G401 (cell line): ENCODE data around the gene OVCA2. TPM values are rescaled to one million over a fixed set of nuclear protein-coding genes. Genes with fewer than 3 reads are reported as not detected.

ENCODE experiments used
- DNase-seq: peaks from one replicate; pipeline ENCODE4 v3.0.0-alpha.2; 2015; ENCODE audit warnings: low spot score
- in situ Hi-C: cut with HindIII; loops from 2 replicates; pipeline ENCODE4 v1.10.0; 2016; ENCODE audit warnings: low sequenced_read_pairs, mixed read lengths
- total RNA-seq: library from RNA; depleted of rRNA; stranded (reverse); fragments of >200 nt; shearing (Covaris generic); gene quantifications from 2 replicates; pipeline ENCODE4 v1.2.3, GENCODE V29; 2014

OVCA2 gene
- total RNA-seq, 1 experiment from 2014 or later, result 48.0 TPM

DNA sequence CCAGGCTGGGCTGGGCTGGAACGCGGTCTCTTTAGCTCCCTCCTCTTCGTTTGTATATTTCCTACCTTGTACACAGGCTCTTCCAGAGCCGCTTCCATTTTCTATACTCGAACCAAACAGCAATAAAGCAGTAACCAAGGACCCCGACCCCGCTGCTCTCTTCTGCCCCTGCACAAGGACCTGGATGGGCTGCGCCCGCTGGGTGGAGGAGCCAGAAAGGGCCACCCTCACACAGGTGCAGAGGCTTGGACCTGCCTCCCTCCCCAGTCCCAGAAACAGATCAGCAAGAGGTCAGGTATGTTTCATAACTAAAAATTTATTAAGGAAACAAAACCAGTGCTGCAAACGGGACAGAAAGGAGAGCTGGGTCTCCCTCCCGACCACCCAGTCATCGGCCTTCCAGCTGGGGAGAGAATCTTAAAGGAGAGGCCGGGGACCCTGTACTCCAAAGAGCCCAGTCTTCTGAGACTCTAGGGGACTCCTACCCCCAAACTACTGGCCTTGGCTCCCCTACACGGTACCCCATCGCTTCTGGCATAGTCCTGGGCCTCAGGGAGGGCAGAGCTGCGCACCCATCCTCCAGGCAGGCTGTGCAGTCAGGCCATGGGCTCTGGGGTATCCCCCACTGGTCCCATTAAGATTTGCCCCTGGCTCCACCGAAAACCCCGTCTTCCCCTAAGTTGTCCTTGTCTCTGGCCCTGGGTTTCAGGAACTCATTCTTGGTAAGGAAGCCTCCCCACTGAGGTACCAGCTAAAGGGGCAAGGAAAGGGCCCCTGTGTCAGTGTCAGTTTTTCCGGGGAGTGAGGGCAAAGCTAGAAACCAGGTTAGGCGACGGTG, 17.9 kb downstream of the OVCA2 start:
- no peak for DNase-seq
- in situ Hi-C loops, result no loop called here

DNA sequence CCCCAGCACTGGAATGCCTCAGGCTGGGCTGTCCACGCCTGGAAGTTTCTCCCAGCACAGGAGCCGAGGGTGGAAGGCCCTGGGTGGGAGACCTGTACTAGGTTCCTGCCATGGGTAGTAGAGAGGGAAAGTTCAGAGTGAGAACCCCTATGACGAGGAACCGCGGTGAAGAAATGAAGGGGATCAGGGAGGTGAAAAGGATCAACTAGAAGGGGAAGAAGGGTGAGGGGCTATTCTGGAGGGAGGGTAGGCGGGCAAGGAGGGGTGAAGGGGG, 18.5 kb downstream of the OVCA2 start:
- no peak for DNase-seq
- in situ Hi-C loops, result no loop called here

DNA sequence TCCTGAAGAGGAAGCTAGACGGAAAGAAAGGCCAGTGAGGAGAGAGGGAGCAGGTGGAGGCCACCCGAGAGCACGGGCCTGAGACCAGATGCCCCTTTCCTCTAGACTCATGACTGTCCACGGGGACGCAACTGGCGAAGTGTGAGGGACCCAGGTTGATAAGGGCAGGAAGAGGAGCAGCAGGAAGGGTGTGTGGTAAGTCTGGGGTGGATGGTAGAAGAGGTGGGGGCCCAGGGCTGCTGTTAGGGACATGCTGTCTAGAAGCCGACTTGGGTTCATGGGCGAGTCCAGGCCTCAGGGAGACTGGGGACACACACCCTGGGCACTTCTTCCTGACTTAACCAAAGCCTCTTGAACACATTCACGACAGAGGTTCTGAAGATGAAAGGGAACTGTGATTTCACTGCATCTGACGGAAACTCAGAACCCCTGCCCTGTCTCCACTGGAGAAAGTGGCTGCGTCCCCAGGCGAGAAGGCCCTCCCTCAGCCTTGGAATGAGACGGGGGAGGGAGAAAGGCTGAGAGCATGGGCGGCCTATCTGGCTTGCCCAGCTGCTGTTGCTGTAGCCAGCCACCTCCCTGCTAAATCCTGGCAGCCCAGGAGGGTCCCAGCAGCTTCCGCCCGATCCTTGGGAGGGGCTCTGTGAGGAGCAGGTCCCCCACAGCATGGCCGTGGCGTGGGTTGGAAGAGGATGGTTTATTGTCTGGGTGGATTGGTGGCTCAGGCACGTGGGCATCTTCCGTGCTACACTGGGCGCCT, 19.0 kb downstream of the OVCA2 start:
- DNase-seq, result no peak
- in situ Hi-C loops, result no loop called here

DNA sequence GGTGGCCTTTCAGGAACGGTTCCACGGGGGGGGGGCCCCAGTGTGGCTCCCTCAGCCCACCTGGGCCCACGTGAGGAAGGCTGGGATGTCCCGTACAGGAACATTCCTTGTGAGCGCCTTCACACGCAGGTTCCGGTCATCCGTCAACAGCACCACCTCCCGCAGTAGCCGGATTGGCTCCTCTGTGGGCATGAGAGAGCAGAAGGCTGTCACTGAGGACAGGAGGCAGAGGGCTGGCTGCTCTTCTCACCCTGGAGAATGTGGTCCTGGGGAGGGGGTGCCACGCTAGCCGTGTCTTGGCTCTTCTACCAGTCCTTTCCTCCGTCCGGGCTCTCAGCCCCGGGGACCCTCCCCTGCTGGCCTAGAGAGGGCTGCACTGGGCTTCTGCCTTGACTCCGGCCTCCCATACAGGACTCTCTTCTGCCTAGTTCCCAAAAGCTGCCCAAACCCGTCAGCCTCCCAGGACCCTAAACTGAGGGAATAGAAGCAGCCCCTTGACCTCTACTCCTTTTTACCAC, 19.7 kb downstream of the OVCA2 start:
- DNase-seq, result no peak
- in situ Hi-C loops, result no loop called here

DNA sequence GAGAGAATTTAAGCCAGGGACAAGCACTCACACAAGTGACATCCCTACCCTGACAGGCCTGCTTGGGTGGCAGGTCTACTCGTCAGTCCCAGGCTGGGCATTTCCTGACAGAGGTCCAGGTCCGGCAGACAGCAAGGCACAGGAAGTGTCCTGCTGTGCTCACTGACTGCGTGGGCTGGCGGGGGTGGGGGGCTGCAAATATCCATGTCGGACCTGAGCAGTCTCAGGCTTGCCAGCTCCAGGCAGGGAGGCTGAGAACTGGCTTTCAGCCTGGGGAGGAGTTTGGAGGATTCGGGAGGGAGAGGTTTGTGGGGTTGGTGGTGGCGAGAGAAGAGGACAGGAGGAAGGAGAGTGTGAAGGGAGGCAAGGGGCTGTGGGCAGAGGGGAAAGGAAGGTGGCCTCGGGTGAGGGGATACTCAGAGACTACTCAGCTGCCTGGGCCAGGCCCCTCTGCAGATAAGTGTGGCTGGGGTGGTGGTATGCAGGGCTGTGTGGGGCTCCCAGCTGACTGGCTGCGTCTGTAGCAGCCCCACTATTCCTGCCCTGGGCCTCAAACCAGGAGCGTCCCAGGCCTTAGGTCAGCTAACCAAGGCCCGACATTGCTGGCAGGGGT, 20.9 kb downstream of the OVCA2 start:
- no peak for DNase-seq
- in situ Hi-C loops, result no loop called here

DNA sequence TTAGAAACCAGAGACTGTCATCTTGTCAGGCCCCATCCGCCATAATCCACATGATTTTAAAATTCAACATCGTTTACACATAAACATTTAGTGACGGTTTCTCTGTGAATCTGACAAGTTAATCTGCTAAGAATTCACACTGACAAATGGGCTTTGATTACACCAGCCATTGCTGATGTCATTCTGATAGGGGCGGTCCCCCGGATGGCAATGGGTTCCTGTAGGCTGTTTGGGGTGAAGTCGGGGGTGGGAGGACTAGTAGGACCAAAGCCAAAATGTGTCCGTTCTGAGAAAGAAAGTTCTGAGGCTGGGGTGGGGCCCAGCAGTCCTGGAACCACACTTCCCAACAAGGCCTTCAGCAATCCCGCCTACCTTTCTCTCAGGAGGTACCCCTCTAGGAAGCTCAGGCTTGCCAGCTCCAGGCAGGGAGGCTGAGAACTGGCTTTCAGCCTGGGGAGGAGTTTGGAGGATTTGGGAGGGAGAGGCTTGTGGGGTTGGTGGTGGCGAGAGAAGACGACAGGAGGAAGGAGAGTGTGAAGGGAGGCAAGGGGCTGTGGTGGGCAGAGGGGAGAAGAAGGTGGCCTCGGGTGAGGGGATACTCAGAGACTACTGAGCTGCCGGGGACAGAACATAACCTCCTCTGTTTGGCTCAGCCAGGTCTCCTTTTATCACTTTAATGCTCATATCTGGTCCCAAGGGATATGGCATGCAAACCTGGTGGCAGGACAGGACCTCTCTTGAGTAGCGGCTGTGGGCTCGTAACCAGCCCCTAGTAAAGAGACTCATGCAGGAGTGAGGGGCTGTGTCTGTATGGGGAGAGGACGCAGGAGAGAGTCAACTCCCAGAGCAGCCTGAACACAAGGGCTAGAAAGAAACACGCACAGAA, 21.7 kb downstream of the OVCA2 start:
- DNase-seq, result no peak
- in situ Hi-C loops, result no loop called here

DNA sequence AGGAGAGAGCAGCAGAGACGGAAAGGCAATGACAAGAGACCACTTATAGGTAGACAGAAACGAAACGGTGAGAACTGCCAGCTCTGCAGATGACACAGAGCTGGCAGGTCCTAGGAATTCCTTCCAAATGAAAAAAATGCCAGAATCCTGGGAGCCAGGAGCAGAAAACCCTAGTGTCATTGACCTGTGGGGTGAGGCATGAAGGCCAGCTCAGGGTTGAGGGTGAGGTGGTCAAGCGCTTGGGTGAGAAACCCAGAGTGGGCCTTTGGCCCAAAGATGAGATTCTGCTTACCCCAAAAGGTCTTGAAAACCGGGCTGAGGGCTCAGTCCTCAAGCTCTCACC, 22.3 kb downstream of the OVCA2 start:
- no peak for DNase-seq
- in situ Hi-C loops, result no loop called here

DNA sequence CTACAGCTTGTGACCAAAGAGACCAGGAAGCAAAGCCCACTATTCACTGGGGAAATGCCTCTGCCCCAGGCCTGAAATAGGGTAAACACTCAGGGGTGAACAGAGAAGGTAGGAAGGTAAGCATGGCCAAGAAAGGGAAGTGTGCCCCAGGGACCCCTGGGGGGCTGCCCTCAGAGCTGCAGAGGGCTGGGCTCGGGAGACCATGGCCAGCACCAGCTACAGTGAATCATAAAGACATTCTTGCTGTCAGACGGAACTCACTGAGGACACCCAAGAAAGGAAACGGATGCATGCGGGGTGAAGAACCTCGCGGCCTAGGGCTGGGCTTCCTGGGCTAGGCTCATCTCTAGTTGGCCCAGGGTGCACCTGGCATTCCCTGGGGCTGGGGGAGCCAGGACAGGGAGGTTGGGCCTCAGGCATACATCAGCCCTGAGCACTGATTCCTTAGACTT, 22.7 kb downstream of the OVCA2 start:
- in situ Hi-C loops, result no loop called here
- no peak for DNase-seq

DNA sequence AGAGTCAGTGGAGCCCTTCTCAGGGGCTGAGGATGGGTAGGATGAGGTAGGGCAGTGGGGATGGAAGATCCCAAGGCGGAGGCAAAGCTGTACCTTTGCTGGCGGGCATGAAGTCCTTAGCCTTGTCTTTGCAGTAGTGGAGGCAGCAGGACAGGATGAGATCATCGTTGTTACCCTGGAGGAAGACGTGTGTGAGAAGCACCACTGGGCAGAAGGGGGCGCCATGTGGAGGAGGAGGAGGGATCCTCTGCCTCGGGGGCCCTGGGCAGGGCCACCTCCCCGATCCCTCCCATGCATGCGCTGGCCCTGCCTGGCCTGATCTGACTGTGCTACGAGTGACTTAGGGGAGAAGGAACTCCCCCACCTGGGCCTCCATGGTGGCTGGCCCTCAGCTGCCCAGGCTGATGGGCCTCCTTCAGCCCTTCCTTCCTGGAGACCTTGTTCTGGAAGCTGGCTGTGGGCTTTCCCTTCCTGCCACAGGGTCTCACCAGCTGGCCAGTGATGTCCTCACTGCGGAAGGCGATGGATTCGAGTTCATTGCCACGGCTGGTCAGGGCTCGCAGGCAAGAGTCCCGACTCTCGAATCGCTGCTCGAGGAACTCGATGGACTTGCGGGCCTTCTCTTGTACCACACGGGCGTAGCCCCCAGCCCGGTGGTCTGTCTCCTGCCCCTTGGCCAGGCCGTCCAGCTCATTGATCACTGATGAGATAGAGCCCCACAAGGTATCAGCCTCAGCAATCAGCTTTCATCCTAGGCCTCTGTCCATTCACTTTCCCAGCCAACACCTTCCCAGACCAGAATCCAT, 23.4 kb downstream of the OVCA2 start:
- in situ Hi-C loops, result loop anchor here (5.0 kb wide), 1 partner anchor 102 kb away; no protein-coding TSS in a partner anchor
- no peak for DNase-seq

DNA sequence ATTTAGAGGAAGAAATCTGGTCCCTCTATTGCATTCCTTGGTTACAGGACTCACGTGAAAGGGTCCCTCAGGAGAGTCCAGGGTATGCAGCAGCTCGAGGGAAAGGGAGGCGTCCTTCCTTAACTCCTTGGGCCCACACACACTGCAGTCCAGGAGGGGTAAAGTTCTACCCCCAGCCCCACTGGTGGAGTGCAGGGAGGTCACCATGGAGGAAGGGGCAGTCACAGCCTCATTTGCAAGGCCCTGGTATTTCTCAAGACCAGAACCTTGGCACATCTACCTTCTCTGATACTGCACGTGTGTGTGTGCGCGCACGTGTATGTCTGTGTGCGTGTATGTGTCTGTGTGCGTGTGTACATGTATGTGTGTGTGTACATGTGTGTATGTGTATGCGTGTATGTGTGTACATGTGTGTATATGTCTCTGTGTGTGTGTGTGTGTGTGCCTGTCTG, 24.2 kb downstream of the OVCA2 start:
- in situ Hi-C loops, result loop anchor here (5.0 kb wide), 1 partner anchor 101 kb away; no protein-coding TSS in a partner anchor
- no peak for DNase-seq

DNA sequence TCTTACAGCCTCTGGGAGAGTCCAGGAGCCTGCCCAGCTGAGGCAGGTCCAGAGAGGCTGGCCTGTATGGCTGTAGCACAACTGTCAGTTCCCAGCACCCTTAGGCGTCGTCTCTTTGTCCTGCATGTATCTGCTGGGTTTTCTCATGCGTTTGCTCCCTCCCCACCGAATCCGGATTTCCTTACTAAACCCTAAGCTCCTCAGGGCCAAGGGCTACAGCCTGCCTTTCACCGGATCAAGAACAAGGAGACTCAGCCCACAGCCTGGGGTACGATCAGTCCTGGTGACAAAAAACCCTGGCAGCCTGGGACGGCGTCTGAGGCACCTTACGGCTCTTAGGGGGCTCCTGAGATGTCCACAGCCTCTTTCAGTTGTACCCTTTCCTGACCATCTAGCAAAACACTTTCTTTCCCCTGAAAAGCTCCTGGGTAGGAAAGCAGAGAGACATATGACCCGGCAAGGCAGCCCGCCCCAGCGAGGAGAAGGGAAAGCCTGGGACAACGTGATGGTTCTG, 25.3 kb downstream of the OVCA2 start:
- in situ Hi-C loops, result loop anchor here (5.0 kb wide), 1 partner anchor 100 kb away; no protein-coding TSS in a partner anchor
- DNase-seq, result no peak

DNA sequence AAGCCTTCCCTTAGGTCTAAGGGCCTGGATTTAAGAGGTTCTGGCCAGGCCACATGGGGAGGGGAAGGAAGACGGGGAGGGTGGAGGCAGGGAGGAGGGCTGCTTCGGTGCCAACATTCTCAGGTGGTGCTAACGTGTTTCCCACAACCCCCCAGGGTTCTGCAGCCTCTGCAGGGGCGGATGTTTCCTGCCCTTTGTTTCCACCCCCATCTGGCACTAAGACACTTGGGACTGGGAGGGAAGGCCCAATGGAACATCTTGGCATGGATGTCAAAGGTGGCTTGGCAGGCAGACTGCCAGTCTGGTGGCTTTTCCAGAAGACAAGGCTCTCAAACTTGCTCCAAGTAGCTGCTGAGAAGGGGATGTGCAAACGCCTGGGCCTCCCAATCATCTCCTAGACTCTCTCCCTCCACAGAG, 25.8 kb downstream of the OVCA2 start:
- DNase-seq, result no peak
- in situ Hi-C loops, result loop anchor here (5.0 kb wide), 1 partner anchor 100 kb away; no protein-coding TSS in a partner anchor

DNA sequence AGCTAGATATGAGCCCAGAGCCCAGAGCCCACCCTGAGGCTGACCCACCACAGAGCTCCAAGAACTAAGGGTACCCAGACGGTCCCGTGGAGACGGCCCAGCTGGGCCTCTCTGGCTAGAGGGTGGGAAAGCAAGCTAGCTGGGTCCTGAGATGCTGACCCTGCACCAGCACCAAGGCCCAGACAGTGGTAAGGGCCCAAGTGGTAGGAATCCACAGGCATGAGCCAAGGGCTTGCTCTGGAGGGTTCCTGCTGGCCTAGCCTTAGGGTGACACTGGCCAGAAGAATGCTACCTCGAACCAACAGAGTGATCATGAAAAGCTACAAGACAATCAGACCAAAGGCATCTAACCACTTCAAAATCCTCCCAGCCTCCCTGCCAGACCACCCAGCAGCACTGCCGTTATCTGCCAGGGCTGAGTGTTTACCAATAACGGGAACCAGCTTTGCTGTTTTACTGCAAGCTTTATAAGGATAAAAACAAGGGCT, 26.3 kb downstream of the OVCA2 start:
- DNase-seq, result no peak
- in situ Hi-C loops, result loop anchor here (5.0 kb wide), 1 partner anchor 99 kb away; no protein-coding TSS in a partner anchor

DNA sequence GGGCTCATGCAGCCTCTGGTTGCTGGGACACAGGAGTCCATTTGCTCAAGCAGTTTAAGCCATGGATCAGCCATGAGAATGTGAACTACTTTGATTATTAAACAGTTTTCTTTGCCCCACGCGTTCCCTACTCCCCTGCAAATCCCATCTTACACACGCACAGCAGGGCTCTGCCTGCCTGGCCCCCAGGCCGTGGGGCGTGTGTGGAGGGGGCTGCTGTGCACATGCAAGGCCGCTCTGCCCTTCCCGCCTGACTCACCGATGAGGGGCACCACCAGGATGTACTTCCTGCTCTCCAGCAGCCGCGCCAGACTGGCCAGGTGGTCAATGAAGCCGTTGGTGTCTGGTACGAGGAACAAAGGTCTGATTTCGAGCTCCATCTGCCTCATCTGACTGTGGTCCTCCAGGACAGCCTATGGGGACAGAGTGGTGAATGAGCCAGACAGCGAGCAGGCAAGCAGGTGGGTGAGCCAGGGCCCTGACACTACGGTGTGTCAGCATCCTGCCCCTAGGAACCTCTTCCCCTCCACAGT, 26.8 kb downstream of the OVCA2 start:
- in situ Hi-C loops, result loop anchor here (5.0 kb wide), 1 partner anchor 99 kb away; no protein-coding TSS in a partner anchor
- DNase-seq, result peak; percentile 86

DNA sequence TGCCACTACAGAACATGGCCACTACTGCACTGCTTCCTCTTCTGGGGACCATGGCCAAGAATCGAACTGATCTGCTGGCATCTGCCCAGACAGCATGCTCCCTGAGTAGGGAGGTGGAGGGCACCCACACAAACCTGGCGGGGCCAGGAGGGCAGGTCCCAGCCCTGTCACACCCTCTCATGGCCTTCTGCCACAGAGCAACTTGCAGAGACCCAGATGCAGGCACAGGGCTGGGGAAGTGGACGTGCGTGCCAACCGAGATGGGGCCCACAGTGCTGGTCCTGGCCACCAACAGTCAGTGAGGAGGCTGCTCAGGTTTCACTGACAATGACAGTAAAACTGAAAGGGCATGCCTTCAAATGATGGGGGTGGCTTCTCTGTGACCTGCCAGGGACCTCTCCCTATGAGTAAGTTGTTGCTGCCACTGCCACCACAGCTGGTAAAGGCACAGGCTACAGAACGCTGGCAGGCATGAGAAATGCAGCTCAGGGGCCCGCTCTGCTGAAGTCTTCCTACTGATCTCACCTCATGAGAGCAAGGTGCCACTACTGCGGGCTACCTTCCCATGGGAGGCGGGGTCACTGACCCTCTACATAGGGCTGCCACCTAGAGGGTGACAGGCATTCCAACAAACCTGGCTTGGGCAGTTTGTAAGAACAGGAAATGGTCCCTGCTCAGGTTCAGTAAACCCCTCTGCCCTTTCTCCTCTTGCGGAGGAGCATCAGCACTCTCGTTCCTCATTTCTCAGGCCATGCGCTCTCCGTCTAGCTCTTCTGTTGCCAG, 28.6 kb downstream of the OVCA2 start:
- in situ Hi-C loops, result no loop called here
- no peak for DNase-seq

DNA sequence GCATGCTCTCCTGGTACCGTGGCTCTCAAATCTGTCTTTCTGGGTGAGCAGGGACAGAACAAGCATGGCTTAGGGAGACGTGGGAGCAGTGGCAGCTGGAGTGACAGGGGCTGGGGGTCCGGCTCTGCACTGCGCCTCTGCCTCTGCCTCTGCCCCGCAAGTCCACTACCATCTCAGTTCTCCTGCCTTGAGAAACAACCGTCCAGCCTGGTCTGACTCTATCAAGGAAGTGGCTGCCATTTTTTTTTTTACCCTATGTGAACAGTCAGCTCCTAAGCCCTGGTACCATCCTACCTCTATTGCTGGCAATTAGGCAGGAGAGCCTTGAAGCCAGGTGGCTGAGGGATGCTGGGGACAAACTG, 29.2 kb downstream of the OVCA2 start:
- in situ Hi-C loops, result no loop called here
- no peak for DNase-seq
